K562 treated with DMSO at 1 percent for 4 hours (cell line): ENCODE measurements around the gene CREBZF. TPM values are rescaled to one million over a fixed set of nuclear protein-coding genes. Genes with fewer than 3 reads are reported as not detected.

Experiments
- total RNA-seq: library from RNA; unstranded; fragments of 300-600 nt; gene quantifications from 2 replicates; pipeline ENCODE4 v1.2.3, GENCODE V29; 2022; ENCODE audit not compliant: insufficient read depth

CREBZF gene
- 24.4 and 38.4 TPM in 2 replicates for total RNA-seq

GRCh38 chr11:85664615-85665481 is at the start of gene CREBZF:
TSS of gene CREBZF (minus strand) at chr11:85665129. CDS start at chr11:85664875, 254 bp downstream.

GRCh38 chr11:85685820-85686459 is 21.0 kb upstream of the CREBZF start, which contains the start of gene CCDC89:
TSS of gene CCDC89 (minus strand) at chr11:85686195. CDS start at chr11:85686130, 65 bp downstream.

GRCh38 chr11:85647604-85648299 is 17.2 kb downstream of the CREBZF start, which contains the start of gene TMEM126A:
TSS of gene TMEM126A (plus strand) at chr11:85647967. CDS start at chr11:85650256, 2,289 bp downstream.

GRCh38 chr11:85627998-85628770 is 36.7 kb downstream of the CREBZF start, which contains the start of gene TMEM126B:
TSS of gene TMEM126B (plus strand) at chr11:85628593. CDS start at chr11:85628608, 15 bp downstream.

GRCh38 chr11:85627332-85627997 is 37.5 kb downstream of the CREBZF start, which contains the start of gene DLG2:
TSS of gene DLG2 (minus strand) at chr11:85627344.

Other genes with a start within 250 kb of the CREBZF start
- gene DLG2, start 37.8 kb downstream of the CREBZF start, total RNA-seq = not detected in 2 replicates
- 67.0 and 80.0 TPM in 2 replicates for gene TMEM126B, start 36.5 kb downstream of the CREBZF start, total RNA-seq
- 32.5 and 36.7 TPM in 2 replicates for gene TMEM126A, start 17.2 kb downstream of the CREBZF start, total RNA-seq
- gene CCDC89, start 21.1 kb upstream of the CREBZF start, total RNA-seq = not detected in 2 replicates
- not detected in 2 replicates for gene SYTL2, start 146.0 kb upstream of the CREBZF start, total RNA-seq
- gene CCDC83, start 190.3 kb upstream of the CREBZF start, total RNA-seq = not detected in 2 replicates